HG03520 (cell line): Measurements from ENCODE around the gene DLX5.

Experiments
- ATAC-seq: cut with Tn5 transposase; IDR thresholded peaks from one replicate; pipeline ENCODE4 v1.9.1; 2021; ENCODE audit warnings: mild to moderate bottlenecking, moderate library complexity; ENCODE audit not compliant: unreplicated experiment

Gene DLX5

GRCh38 chr7:97018791-97019531, 5.7 kb downstream of the DLX5 start:
- ATAC-seq: no peak

GRCh38 chr7:97018126-97018601, 6.5 kb downstream of the DLX5 start:
- no peak for ATAC-seq

GRCh38 chr7:97017192-97018125, 7.2 kb downstream of the DLX5 start:
- ATAC-seq: no peak

DNA sequence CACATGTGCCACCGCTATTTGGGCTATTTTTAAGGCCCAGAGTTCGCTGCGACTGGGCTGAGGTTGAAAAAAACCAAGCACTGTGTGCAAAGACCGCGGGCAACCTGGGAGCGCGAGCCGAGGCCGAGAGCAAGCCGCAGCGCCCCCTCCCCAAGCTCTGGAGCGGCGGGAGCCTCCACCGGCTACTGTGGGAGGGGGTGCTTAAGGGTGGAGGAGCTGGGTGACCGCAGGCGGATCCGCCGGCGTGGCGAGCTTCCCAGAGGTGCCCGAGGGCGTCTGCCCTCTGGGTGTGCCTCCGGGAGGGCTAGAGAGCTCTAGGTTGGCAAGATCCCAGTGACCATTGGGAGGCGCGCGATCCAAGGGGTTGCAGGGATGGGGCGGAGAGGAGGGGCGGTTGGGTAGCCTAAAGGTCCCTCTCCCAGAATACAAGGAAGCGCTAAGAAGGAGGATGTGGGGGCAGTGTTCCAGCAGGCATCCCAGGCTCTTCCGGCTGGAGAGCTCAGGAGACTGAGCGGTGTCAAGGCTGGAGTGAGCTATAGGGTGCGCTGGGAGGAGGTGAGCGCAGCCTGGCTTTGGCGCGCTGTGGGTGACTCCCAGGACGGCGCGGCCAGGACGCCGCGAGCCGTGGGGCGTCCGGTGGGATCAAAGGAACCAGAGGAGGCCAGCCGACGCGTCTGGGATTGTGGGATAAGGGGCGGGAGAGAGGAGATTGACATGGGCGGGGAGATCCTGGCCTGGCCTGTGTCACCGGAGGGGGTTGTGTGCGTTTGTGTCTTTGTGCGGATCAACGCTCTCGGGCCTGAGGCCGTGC, 8.0 kb downstream of the DLX5 start:
- ATAC-seq: no peak

- ATAC-seq: no peak
Measured at GRCh38 chr7:97015756-97016380, 8.8 kb downstream of the DLX5 start.

DNA sequence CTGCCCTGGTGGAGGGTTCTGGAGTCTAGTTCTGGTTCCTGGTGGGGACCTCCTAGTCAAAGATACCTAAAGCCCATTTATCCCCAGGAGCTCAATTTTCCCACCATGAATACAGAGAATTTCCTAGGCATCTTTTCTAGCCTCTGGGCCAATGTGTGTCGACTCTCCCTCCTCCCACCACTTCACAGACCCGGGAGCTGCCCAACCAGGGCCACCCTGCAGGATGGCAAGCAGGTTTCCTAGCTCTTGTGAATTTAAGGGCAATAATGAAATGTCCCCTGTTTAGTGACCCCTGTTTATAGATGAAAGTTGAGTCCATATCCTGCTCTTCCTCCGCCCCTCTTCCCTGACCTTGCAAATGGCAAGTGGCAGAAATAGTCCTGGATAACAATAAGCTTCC, 9.4 kb downstream of the DLX5 start:
- no peak for ATAC-seq

GRCh38 chr7:97014145-97014750, 10.4 kb downstream of the DLX5 start:
- no peak for ATAC-seq

GRCh38 chr7:97013845-97014134, 10.8 kb downstream of the DLX5 start:
- ATAC-seq: no peak

DNA sequence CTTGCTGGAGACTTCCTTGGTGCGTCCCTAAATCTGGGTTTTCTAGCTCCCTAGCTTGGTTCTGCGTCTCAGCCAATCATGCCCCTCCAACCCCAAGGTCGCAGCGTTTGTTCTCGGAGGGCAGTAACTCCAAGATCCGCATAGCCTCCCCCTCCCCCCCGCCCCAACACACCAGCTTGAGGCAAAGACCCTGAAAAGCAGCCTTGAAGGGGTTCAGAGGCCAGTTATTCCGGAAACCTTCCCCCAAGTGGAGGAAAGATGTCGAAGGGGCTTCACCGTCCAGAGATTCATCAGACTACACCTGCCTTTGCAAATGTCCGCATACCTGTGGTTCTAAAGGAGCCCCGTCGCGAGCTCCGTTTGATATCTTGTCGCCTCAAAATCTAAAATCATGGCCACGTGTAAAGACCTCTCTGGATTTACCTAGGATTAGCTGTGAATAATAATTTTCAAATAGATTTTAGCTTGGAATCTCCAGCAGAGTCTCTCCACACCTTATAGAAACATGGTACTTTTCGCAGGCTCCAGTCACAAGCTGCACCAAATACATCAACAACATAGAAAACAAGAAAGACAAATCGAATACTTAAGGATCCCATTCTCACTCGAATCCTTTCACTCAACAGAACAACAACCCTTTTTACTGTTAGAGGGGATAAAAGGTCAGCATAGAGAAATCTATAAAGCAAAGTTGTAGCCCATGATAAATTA, 11.3 kb downstream of the DLX5 start:
- no peak for ATAC-seq

DNA sequence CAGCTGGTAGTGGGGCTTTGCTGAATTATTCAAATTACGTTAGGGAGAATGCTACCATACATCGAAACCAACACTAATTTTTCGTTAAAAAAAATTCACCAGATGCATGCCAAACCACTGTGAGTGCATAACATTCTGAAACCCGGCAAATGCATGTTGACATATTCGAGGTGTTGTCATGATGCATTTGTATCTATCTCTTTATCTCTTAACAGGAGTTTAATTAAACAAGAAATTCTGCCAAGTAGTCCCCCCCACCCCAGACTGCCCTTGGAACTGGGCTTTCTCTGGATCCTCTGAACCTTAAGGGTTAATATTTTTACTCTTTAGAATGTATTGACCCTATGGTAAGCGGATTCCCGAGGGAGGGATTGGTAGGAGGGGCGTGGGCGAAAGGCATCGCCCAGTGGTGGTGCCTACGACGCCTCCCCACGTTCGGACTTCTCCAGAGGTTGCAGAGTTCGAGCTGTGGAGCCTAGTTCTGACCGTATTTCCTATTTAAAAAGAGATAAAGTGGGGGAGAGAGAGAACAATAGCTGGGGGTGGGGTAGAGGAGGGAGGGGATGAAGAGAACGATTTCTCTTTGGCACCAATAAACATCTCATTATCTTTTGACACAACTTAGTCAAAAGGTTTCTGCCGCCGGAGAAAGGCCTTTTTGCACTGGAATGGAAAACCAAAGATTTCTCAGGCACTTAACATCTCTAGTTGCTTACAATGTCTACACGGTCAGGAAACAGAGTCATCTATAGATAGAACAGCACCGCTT, 12.1 kb downstream of the DLX5 start:
- no peak for ATAC-seq

DNA sequence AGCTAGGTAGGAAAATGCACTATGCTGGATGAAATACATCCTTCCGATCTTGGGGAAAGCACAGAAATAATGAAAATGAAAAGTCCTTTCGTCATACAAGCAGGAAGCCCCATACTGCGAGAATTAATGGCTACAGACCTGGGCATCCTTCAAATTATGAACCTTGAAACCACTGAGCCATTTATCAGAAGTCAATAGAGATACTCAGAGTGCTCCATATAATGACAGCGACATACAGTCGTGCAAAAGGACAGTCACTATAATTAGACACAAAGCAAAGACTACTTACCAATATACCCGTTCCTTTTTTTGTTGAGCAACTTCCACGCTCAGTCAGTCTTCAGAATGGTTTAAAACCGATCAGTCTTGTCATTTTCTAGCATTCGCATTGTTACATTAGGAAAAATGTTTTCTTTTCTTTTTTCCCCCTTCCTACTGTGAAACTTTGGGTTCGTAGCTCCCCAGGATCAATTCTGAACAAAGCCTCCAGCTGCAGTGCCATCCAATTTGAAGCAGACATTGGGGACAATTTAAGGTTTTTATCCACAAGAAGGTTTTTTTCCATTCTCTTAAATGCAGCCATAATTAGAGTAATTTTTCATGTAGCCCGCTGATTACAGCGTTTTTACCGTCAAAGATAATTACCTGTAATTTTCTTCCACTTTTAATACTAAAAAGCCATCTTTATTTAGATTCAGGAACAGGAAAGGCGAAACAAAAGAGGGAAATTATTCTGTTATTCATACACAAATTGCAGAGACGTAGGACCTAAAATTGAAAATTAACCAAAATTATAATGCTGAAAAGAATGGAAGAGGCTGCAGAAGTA, 12.9 kb downstream of the DLX5 start:
- no peak for ATAC-seq

DNA sequence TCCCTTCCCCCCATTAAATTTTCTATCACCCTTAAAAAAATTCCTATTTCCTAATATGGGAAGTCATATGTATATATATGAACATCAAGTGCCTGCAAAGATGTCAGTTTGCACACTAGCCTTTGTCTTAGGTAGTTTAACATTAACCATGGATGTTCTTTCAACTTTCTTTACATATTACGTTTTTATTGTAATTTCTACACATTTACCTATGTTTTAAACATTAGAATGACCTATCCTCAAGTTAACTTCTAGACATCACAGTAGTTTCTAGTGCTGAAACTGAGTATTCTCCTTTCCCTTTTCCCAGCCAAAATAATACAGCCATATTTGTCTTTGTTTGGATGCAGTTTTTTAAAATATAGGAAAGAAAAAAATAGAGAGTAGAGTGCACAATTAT, 13.5 kb downstream of the DLX5 start:
- no peak for ATAC-seq

DNA sequence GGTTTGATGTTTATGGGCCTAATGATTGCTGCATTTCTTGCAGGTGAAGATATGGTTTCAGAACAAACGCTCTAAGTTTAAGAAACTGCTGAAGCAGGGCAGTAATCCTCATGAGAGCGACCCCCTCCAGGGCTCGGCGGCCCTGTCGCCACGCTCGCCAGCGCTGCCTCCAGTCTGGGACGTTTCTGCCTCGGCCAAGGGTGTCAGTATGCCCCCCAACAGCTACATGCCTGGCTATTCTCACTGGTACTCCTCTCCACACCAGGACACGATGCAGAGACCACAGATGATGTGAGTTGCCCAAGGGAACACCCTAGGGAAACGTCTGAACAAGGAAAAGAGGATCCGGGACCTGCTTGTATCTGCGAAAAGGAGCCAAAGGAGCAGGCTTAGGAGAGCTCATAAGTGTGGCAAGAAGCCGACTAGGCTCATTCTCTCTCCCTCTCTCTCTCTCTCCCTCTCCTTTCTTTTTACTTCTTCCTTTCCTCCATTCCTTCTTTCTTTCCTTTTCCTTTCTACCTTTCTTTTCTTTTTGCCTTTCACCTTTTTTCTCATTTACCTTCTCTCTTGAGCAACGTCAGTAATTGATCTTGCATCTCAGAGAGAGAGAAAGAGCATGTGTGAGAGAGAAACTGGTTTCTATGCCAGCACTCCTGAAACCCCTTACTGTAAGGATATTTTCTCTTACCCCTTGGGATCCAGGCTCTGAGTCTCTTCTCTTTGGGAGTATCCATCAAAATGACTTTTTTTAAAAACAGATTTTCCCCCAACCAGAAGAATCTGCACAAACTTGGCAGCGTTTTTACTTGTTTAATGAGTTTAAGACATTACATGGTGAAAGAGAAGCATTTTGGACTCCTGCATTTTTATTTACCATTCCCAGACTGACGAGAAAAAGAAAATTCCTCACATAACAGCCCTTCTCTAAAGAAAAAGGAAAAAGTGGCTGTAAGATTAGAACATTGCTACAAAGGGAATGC, 14.6 kb downstream of the DLX5 start:
- no peak for ATAC-seq

GRCh38 chr7:97008275-97008917, 16.2 kb downstream of the DLX5 start:
- ATAC-seq: no peak

DNA sequence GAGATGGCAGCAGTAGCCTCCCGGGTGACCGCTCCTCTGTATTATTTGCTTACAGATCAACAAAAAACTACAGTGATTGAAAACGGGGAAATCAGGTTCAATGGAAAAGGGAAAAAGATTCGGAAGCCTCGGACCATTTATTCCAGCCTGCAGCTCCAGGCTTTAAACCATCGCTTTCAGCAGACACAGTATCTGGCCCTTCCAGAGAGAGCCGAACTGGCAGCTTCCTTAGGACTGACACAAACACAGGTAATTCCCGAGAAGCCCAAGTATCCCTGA, 17.1 kb downstream of the DLX5 start:
- ATAC-seq: no peak

DNA sequence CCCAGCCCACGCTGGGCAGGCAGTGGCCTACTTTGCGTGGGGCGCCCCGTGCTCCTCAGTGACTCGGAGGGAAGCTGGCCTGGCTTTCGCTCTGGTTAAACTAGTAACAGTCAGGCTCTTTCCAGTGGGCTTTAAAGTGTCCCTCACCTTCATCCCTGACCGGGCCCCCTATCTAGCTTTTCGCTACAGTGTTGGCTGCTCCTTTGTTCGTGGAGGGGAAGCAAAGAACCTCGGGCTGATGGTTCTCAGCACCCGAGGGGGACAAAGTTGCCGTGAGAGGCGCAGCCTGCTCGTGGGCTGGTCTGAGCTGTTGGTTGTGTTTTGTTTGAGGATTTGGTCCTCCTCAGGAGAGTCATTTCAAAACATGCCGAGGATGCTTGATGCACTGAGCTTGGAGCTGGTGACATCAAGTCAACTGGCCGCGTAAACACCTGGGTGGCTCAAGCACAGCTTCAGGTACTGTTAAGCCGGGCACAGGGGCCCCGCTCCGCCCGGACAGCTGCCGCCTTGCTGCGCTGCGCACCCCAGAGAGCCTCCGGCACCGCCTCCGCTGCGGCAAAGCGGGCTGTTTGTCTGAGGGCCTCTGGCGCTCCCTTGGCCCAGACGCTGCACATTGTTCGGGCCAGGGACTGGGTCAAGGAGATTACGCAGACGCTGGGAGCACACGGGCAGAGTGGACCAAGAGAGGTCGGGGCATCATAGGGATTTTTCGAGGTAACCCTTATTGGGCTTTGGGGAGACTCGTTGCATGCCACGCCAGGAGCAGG, 17.6 kb downstream of the DLX5 start:
- ATAC-seq: no peak
